ENCODE results near the gene CCDC30. TPM values are rescaled to one million over a fixed set of nuclear protein-coding genes. Genes with fewer than 3 reads are reported as not detected.
"Not testable (repeated sequence)": the region's sequence is repeated elsewhere in the genome, so short reads cannot be mapped to it uniquely, and the experiment has no call there.

The CCDC30 gene
- total RNA-seq, 3 donors from 2014 or later = 0.22 to 0.89 (median 0.55) TPM

- DNase-seq (no peak), ATAC-seq (no peak)
- H3K4me3 Mint-ChIP-seq = no peak overlapping the region
- H3K27me3 Mint-ChIP-seq (ENCODE audit: low read depth) = no peaks in the 10 kb centered on the region
- H3K9me3 Mint-ChIP-seq = no peaks in the 10 kb centered on the region
- H3K4me1 Mint-ChIP-seq (ENCODE audit: low read depth) = no peaks in the 10 kb centered on the region
- H3K36me3 Mint-ChIP-seq (ENCODE audit: insufficient read depth) = peaks cover 3% of the 10 kb centered on the region
Measured at GRCh38 chr1:42469727-42470126, 6.6 kb downstream of the CCDC30 start.

DNA sequence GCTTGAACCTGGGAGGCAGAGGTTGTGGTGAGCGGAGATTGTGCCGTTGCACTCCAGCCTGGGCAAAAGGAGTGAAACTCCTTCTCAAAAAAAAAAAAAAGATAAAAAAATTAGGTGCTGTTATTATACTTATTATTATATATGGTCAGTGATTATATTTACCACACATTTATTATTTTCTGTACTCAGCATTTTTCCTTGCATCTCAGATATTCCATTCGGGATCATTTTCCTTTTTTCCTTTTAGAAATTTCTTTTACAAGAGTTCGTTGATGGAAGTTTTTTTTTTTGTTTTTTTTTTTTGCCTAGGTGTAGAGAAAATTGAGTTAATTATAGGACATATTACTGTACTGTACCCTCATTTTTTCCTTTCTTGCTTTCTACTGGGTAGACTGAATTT lies 13.5 kb downstream of the CCDC30 start:
- Mint-ChIP-seq H3K36me3 (ENCODE audit: insufficient read depth) (peaks cover 6% of the 10 kb centered on the region), H3K4me1 (ENCODE audit: low read depth) (no peaks in the 10 kb centered on the region), H3K4me3 (no peak overlapping the region), H3K9me3 (no peaks in the 10 kb centered on the region), H3K27me3 (ENCODE audit: low read depth) (no peaks in the 10 kb centered on the region)
- DNase-seq (no peak), ATAC-seq (no peak)

GRCh38 chr1:42477354-42477753 lies 14.3 kb downstream of the CCDC30 start:
- not testable (repeated sequence) for DNase-seq; ATAC-seq; H3K27me3 Mint-ChIP-seq (ENCODE audit: low read depth); H3K4me3 Mint-ChIP-seq; H3K4me1 Mint-ChIP-seq (ENCODE audit: low read depth); H3K36me3 Mint-ChIP-seq (ENCODE audit: insufficient read depth); H3K9me3 Mint-ChIP-seq

DNA sequence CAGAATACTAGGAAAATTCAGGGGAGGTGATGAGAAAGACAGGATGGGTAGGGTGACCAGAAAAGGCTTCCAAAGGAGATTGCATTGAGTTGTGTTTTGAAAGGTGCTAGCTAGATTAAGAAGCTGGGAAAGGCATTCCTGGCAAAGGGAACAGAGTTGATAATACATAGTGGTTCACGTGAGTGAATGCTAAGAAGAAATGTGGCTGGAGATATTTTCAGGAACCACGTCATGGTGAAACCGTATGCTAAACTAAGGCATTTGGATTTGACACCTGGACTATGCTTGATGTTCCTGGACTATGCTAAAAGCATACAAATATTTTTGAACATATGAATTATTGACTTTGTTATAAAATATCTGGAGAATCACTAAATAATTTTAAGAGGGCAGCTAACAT lies 14.7 kb downstream of the CCDC30 start:
- Mint-ChIP-seq H3K9me3 (no peaks in the 10 kb centered on the region), H3K27me3 (ENCODE audit: low read depth) (no peaks in the 10 kb centered on the region), H3K36me3 (ENCODE audit: insufficient read depth) (peaks cover 8% of the 10 kb centered on the region), H3K4me1 (ENCODE audit: low read depth) (no peaks in the 10 kb centered on the region), H3K4me3 (no peak overlapping the region)
- no peak for ATAC-seq
- no peak for DNase-seq

DNA sequence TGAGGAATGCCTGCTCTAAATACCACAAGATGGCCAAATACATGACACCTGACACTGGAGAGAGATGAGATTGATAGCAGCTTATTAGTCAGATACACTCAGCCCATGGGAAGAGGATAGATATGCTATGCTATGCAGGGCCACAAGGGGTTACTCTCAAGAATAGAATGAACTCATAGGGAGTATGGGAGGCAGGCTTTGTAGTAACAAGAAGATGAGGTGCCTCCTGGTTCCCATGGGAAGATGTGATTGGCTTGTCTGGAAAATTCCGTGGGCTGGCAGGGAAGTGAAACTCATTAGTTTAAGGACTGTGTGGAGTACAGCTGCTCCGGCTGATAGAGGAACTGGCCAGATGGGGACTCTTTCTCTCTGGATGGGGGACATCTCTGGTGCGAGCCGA lies 16.5 kb downstream of the CCDC30 start:
- no peaks in the 10 kb centered on the region for H3K27me3 Mint-ChIP-seq (ENCODE audit: low read depth)
- peaks cover 9% of the 10 kb centered on the region for H3K36me3 Mint-ChIP-seq (ENCODE audit: insufficient read depth)
- peak in 1 of 2 donors; percentile 48 for ATAC-seq
- DNase-seq = no peak
- H3K9me3 Mint-ChIP-seq = no peaks in the 10 kb centered on the region
- H3K4me1 Mint-ChIP-seq (ENCODE audit: low read depth) = no peaks in the 10 kb centered on the region
- no peak overlapping the region for H3K4me3 Mint-ChIP-seq

DNA sequence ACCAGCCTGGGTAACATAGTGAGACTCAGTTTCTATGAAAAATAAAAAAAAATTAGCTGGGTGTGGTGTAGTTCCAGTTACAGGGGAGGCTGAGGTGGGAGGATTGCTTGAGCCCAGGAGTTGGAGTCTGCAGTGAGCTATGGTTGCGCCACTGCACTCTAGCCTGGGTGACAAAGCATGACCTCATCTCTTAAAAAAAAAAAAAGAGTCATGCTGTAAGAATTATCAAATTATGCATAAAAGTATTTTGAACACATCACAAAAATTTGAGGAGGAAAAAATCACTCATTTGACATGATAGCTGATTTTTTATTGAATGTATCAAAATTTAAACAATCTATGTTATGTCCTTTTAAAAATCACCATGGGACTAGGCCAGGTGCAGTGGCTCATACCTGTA lies 17.8 kb downstream of the CCDC30 start:
- Mint-ChIP-seq H3K4me1 (ENCODE audit: low read depth) (no peaks in the 10 kb centered on the region), H3K36me3 (ENCODE audit: insufficient read depth) (peaks cover 13% of the 10 kb centered on the region), H3K27me3 (ENCODE audit: low read depth) (no peaks in the 10 kb centered on the region), H3K4me3 (no peak overlapping the region), H3K9me3 (no peaks in the 10 kb centered on the region)
- ATAC-seq (no peak), DNase-seq (no peak)

DNA sequence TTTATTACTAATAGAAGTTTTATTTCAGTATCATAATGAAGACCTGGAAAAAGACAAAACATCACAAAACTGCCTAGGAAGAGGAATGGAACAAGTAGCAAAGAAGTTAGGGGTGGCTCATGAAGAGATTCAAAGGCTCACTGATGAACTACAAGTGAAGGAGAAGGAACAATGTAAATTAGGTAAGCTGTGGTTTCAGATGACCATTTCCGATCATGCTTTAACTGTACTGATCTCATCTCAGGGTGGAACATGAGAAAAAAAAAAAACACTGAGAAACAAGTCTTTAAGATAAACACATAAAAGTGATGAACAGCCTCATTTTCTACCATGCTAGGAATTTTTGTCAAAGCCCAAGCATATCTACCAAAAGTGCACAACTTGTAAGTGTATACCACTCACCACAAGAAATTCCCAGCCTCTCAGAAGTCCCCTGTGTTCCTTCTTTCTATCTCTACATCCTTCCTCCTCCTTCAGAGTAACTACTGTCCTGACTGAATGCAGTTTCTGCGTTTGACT lies 19.6 kb downstream of the CCDC30 start:
- no peaks in the 10 kb centered on the region for H3K27me3 Mint-ChIP-seq (ENCODE audit: low read depth)
- DNase-seq (no peak), ATAC-seq (no peak)
- H3K9me3 Mint-ChIP-seq = no peaks in the 10 kb centered on the region
- peaks cover 12% of the 10 kb centered on the region for H3K36me3 Mint-ChIP-seq (ENCODE audit: insufficient read depth)
- H3K4me3 Mint-ChIP-seq = no peak overlapping the region
- no peaks in the 10 kb centered on the region for H3K4me1 Mint-ChIP-seq (ENCODE audit: low read depth)

DNA sequence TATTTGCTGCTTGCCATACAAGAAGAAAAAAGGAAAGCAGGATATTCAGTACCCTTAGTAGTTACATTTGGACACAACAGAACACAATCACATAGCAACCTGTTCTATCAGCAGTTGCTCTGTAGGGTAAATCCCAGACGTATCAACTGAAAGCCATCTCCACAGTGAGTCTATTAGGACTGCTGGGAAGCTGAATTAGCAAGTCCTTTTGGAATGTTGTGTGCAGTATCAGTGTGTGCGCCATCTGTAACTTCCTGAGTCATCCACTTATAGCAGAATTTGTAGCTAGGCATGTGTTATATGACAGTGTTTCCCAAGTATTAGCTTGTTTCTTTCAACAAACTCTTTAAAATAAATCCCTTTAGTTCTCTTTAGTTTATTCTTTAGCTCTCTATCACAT lies 21.3 kb downstream of the CCDC30 start:
- Mint-ChIP-seq H3K27me3 (ENCODE audit: low read depth) (no peaks in the 10 kb centered on the region), H3K4me3 (no peak overlapping the region), H3K9me3 (no peaks in the 10 kb centered on the region), H3K4me1 (ENCODE audit: low read depth) (no peaks in the 10 kb centered on the region), H3K36me3 (ENCODE audit: insufficient read depth) (peaks cover 12% of the 10 kb centered on the region)
- ATAC-seq = no peak
- DNase-seq = no peak

DNA sequence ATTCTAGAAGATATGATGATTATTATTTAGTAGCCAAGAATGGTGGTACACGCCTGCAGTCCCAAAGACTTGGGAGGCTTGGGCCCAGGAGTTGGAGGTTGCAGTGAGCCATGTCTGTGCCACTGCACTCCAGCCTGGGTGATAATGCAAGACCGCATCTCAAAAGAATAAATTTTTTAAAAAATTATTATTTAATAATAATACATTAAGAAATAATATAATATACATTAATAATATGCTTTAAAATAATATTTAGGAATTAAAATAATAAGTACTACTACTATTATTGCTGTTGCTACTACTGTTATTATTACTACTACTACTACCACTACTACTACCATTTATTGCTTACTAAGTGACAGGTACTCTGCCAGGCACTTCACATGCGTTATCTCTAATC lies 27.2 kb downstream of the CCDC30 start:
- Mint-ChIP-seq H3K27me3 (ENCODE audit: low read depth) (no peaks in the 10 kb centered on the region), H3K36me3 (ENCODE audit: insufficient read depth) (peaks cover 12% of the 10 kb centered on the region), H3K9me3 (no peaks in the 10 kb centered on the region), H3K4me3 (no peak overlapping the region), H3K4me1 (ENCODE audit: low read depth) (no peaks in the 10 kb centered on the region)
- ATAC-seq (no peak), DNase-seq (no peak)

- Mint-ChIP-seq H3K9me3 (peaks cover 15% of the 10 kb centered on the region), H3K36me3 (ENCODE audit: insufficient read depth) (peaks cover 10% of the 10 kb centered on the region)
- ATAC-seq; H3K4me1 Mint-ChIP-seq (ENCODE audit: low read depth); H3K27me3 Mint-ChIP-seq (ENCODE audit: low read depth); DNase-seq; H3K4me3 Mint-ChIP-seq: not testable (repeated sequence)
Measured at GRCh38 chr1:42502031-42502430, 38.9 kb downstream of the CCDC30 start.

- no peak for ATAC-seq
- Mint-ChIP-seq H3K27me3 (ENCODE audit: low read depth) (no peaks in the 10 kb centered on the region), H3K36me3 (ENCODE audit: insufficient read depth) (peaks cover 13% of the 10 kb centered on the region), H3K4me3 (no peak overlapping the region), H3K4me1 (ENCODE audit: low read depth) (no peaks in the 10 kb centered on the region), H3K9me3 (peaks cover 15% of the 10 kb centered on the region)
- DNase-seq = no peak
Measured at GRCh38 chr1:42504535-42505128, 41.5 kb downstream of the CCDC30 start.

GRCh38 chr1:42506576-42506975 lies 43.5 kb downstream of the CCDC30 start:
- H3K36me3 Mint-ChIP-seq (ENCODE audit: insufficient read depth) = peaks cover 17% of the 10 kb centered on the region
- H3K4me3 Mint-ChIP-seq = no peak overlapping the region

GRCh38 chr1:42511581-42512155 lies 48.6 kb downstream of the CCDC30 start:
- not testable (repeated sequence) for H3K27me3 Mint-ChIP-seq (ENCODE audit: low read depth); H3K4me1 Mint-ChIP-seq (ENCODE audit: low read depth); H3K4me3 Mint-ChIP-seq; DNase-seq; ATAC-seq
- Mint-ChIP-seq H3K9me3 (peaks cover 37% of the 10 kb centered on the region), H3K36me3 (ENCODE audit: insufficient read depth) (peaks cover 16% of the 10 kb centered on the region)

More at GRCh38 chr1:42506576-42506975, 43.5 kb downstream of the CCDC30 start:
- H3K4me1 Mint-ChIP-seq (ENCODE audit: low read depth) = no peaks in the 10 kb centered on the region
- no peaks in the 10 kb centered on the region for H3K27me3 Mint-ChIP-seq (ENCODE audit: low read depth)
- ATAC-seq (no peak), DNase-seq (no peak)
- peaks cover 30% of the 10 kb centered on the region for H3K9me3 Mint-ChIP-seq

- no peak for DNase-seq
- Mint-ChIP-seq H3K27me3 (ENCODE audit: low read depth) (no peaks in the 10 kb centered on the region), H3K9me3 (peaks cover 43% of the 10 kb centered on the region), H3K4me3 (no peak overlapping the region), H3K4me1 (ENCODE audit: low read depth) (no peaks in the 10 kb centered on the region), H3K36me3 (ENCODE audit: insufficient read depth) (peaks cover 19% of the 10 kb centered on the region)
- no peak for ATAC-seq
Measured at GRCh38 chr1:42518908-42519307, 55.8 kb downstream of the CCDC30 start.

DNA sequence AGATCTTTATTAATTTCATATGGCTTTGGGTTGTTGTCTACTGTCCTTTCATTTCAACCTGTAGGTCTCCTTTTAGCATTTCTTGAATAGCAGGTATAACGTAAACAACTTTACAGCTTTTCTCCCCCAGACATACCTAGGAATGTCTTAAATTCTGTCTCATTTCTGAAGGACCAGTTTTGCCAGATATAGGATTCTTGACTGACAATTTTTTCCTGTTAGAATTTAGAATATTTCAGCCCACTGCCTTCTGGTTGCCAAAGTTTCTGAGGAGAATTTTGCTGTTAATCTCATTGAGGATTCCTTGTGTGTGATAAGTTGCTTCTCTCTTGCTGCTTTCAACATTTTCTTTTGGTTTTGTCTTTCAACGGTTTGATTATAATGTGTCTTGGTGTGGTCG lies 60.1 kb downstream of the CCDC30 start:
- Mint-ChIP-seq H3K4me1 (ENCODE audit: low read depth) (no peaks in the 10 kb centered on the region), H3K9me3 (peaks cover 33% of the 10 kb centered on the region), H3K4me3 (no peak overlapping the region), H3K36me3 (ENCODE audit: insufficient read depth) (peaks cover 20% of the 10 kb centered on the region), H3K27me3 (ENCODE audit: low read depth) (no peaks in the 10 kb centered on the region)
- DNase-seq = no peak
- ATAC-seq = no peak
